ENCODE results near the gene TFPT. TPM values are rescaled to one million over a fixed set of nuclear protein-coding genes. Genes with fewer than 3 reads are reported as not detected.

Gene TFPT, protein sequence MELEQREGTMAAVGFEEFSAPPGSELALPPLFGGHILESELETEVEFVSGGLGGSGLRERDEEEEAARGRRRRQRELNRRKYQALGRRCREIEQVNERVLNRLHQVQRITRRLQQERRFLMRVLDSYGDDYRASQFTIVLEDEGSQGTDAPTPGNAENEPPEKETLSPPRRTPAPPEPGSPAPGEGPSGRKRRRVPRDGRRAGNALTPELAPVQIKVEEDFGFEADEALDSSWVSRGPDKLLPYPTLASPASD
- total RNA-seq, result 18.5 and 19.3 TPM in 2 replicates

DNA sequence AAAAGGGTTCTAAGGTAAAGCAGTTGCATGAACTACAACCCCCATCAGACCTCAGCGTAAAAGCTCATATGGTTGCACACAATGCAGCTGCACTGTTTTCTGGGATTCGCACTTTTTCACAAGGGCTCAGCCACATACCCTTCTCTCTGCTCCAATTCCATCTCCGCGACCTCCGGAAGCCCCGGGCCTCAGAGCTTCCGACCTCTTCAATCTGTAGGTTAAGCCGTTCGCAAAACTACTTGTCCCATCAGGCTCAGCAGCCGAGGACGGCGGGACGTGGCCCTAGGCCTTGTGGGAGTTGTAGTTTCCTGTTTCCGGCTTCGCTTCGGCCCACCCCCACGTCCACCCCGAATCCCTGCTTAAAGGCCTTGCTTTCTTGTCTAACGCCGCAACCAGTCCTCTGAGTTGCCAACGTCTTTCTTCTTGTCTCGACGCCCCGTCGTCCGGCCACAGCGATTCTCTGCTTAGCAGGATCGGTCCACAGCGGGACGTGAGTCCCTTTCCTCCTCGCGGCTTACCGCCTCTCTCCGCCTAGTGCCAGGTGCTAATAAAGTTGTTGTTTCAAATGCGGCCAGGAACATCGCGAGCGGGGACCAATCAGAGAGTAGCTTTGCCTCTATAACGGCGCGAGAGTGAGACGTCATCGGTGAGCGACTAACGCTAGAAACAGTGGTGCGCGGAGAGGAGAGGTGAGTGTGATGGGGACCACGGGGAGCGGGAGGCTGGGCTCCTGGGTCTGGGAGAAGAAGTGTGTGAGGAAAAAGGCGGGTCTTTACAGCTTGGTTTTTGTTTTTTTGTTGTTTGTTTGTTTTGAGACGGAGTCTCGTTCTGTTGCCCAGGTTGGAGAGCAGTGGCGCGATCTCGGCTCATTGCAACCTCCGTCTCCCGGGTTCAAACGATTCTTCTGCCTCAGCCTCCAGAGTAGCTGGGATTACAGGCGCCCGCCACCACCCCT, at the start of gene TFPT, which contains the start of gene PRPF31:
TFPT (minus strand) TSS at position 549 of the 955 bp plus-strand sequence; CDS start at position 161, 388 bp downstream.
PRPF31 (plus strand) TSS at position 646 of the 955 bp plus-strand sequence. CDS start 2,525 bp downstream, outside the sequence.

GRCh38 chr19:54159352-54160181, 44.1 kb upstream of the TFPT start, which contains the start of gene LENG1:
Gene LENG1, minus strand, starts transcription at chr19:54159721. Its CDS starts 26 bp downstream, at chr19:54159695.

GRCh38 chr19:54137699-54138488, 22.4 kb upstream of the TFPT start, which contains the start of gene CNOT3:
Gene CNOT3, plus strand, starts transcription at chr19:54137762. Its CDS starts 5,217 bp downstream, at chr19:54142979.

GRCh38 chr19:54102421-54103169, 12.9 kb downstream of the TFPT start, which contains the start of gene NDUFA3:
Gene NDUFA3, plus strand, starts transcription at chr19:54102855. Its CDS starts 24 bp downstream, at chr19:54102879.

GRCh38 chr19:54100561-54100960, 14.9 kb downstream of the TFPT start, which contains the start of gene OSCAR:
Gene OSCAR, minus strand, starts transcription at chr19:54100803. Its CDS starts 11 bp downstream, at chr19:54100792.

DNA sequence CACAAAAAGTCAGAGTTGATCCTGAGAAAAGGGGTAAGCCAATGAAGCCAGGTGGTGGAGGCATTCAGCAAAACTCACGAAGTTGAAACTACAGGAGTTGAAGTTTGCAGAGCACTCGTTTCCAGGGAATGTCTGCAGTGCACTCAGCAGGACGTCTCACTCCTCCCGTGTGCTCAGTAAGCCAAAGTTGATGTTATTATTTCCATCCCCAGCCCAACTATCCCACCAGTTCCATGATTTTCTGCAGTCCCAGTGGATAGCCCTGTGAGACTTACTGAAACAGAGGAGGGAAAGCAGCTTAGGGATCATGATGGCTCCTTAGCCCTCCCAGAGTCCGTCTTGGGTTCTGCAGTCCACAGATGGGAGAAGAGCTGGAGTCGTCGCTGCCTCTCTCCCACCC, 34.4 kb downstream of the TFPT start, which contains the start of gene TARM1:
TARM1 (minus strand) TSS at position 334 of the 400 bp plus-strand sequence; CDS start at position 309, 25 bp downstream.

GRCh38 chr19:54063350-54064116, 51.9 kb downstream of the TFPT start, which contains the start of gene VSTM1:
Gene VSTM1, minus strand, starts transcription at chr19:54063897. Its CDS starts 120 bp downstream, at chr19:54063777.

Other genes with a start within 250 kb of the TFPT start
- 5.0 and 6.7 TPM in 2 replicates for gene MYADM, start 247.8 kb downstream of the TFPT start, total RNA-seq
- gene PRKCG, start 233.5 kb downstream of the TFPT start, total RNA-seq, result 0.14 TPM in 1 of 2 replicates, not detected in the other
- gene CACNG7, start 206.4 kb downstream of the TFPT start, total RNA-seq, result 1.3 and 1.6 TPM in 2 replicates
- gene CACNG8, start 152.7 kb downstream of the TFPT start, total RNA-seq, result 0.37 and 0.43 TPM in 2 replicates
- 0.83 and 2.3 TPM in 2 replicates for gene CACNG6, start 124.0 kb downstream of the TFPT start, total RNA-seq
- gene VSTM1, start 51.8 kb downstream of the TFPT start, total RNA-seq, result not detected in 2 replicates
- not detected in 2 replicates for gene TARM1, start 34.3 kb downstream of the TFPT start, total RNA-seq
- gene OSCAR, start 14.9 kb downstream of the TFPT start, total RNA-seq, result 0.14 and 0.18 TPM in 2 replicates
- 17.9 and 22.8 TPM in 2 replicates for gene NDUFA3, start 12.8 kb downstream of the TFPT start, total RNA-seq
- gene PRPF31, start 97 bp upstream of the TFPT start, total RNA-seq, result 51.0 and 53.5 TPM in 2 replicates
- 5.3 and 6.5 TPM in 2 replicates for gene CNOT3, start 22.1 kb upstream of the TFPT start, total RNA-seq
- 6.5 and 7.2 TPM in 2 replicates for gene LENG1, start 44.1 kb upstream of the TFPT start, total RNA-seq
- gene TMC4, start 57.5 kb upstream of the TFPT start, total RNA-seq, result 0.09 and 0.28 TPM in 2 replicates
- gene MBOAT7, start 73.9 kb upstream of the TFPT start, total RNA-seq, result 24.7 and 36.4 TPM in 2 replicates
- gene TSEN34, start 75.7 kb upstream of the TFPT start, total RNA-seq, result 47.4 and 53.6 TPM in 2 replicates
- 3,148 and 3,177 TPM in 2 replicates for gene RPS9, start 85.2 kb upstream of the TFPT start, total RNA-seq
- gene LILRB3, start 107.3 kb upstream of the TFPT start, total RNA-seq, result not detected in 2 replicates
- not detected in 2 replicates for gene LILRA6, start 127.1 kb upstream of the TFPT start, total RNA-seq
- gene LILRB5, start 141.6 kb upstream of the TFPT start, total RNA-seq, result not detected in 2 replicates
- not detected in 2 replicates for gene LILRB2, start 165.5 kb upstream of the TFPT start, total RNA-seq
- gene LILRA5, start 197.5 kb upstream of the TFPT start, total RNA-seq, result not detected in 2 replicates
- not detected in 2 replicates for gene LILRA4, start 223.5 kb upstream of the TFPT start, total RNA-seq
- gene LAIR1, start 249.3 kb upstream of the TFPT start, total RNA-seq, result not detected in 2 replicates